Suprapubic skin (tissue), 4 donors: Measurements from ENCODE around the gene SEL1L.

Source experiments
- CTCF ChIP-seq, 2 donors: fragments of 200-600 bp in 1 of 2; fragments of 450-650 bp in 1 of 2; sonication (generic) in 1 of 2; IDR thresholded peaks; one replicate each; pipeline ENCODE4 v1.5.1; 2016 to 2019; ENCODE audit warnings: antibody characterized with exemption in 2 of 2, mild to moderate bottlenecking in 1 of 2, moderate library complexity in 1 of 2
- EP300 ChIP-seq: sonication (generic); formaldehyde crosslinking; IDR thresholded peaks from one replicate; pipeline ENCODE4 v1.6.1; 2017; ENCODE audit warnings: antibody characterized with exemption
- POLR2A ChIP-seq, 2 donors: fragments of 450-650 bp; IDR thresholded peaks; one replicate each; pipeline ENCODE4 v1.6.1; 2017; ENCODE audit warnings: antibody characterized with exemption in 2 of 2, mild to moderate bottlenecking in 2 of 2, moderate library complexity in 2 of 2
- POLR2AphosphoS5 ChIP-seq, 3 donors: sonication (generic); formaldehyde crosslinking; IDR thresholded peaks; one replicate each; pipeline ENCODE4 v1.6.1; 2017; ENCODE audit warnings: antibody characterized with exemption in 3 of 3

- TF ChIP-seq CTCF (IDR thresholded peaks at IDR 0.05) (no peak), EP300 (no peak), POLR2AphosphoS5 (IDR thresholded peaks at IDR 0.05) (no peak), POLR2A (IDR thresholded peaks at IDR 0.05) (no peak)
Measured at GRCh38 chr14:81534510-81535074, 939 bp upstream of the SEL1L start.
